Jurkat, Clone E6-1 (cell line): ENCODE measurements around the gene SLC16A1. TPM values are rescaled to one million over a fixed set of nuclear protein-coding genes. Genes with fewer than 3 reads are reported as not detected.
"Not testable (repeated sequence)": the region's sequence is repeated elsewhere in the genome, so short reads cannot be mapped to it uniquely, and the experiment has no call there.

ENCODE experiments used
- DNase-seq: peaks from one replicate; pipeline ENCODE4 v3.0.0-alpha.2; 2011; ENCODE audit warnings: low read depth, low spot score
- H3K4me3 ChIP-seq: 2 replicates; pipeline ENCODE4 v1.5.1; 2011; ENCODE audit warnings: mild to moderate bottlenecking, low read length, control low read depth, moderate library complexity
- polyA plus RNA-seq: library from polyadenylated mRNA; unstranded; fragments of >200 nt; gene quantifications from one replicate; pipeline ENCODE4 v1.2.1, GENCODE V29; 2012; ENCODE audit warnings: missing spikeins; ENCODE audit not compliant: insufficient read length, insufficient read depth

SLC16A1 gene
- 52.6 TPM for polyA plus RNA-seq

- peak within 1 kb of the TSS; percentile 89 for H3K4me3 ChIP-seq
- peak; percentile 83 for DNase-seq
Observed at GRCh38 chr1:112955773-112956543, at the start of gene SLC16A1. Gene SLC16A1, minus strand, starts transcription at chr1:112956196. Its CDS starts 26,888 bp downstream, at chr1:112929308.

- DNase-seq, result no peak
- no peak overlapping the region for H3K4me3 ChIP-seq
Observed at GRCh38 chr1:113003751-113004690, 48.0 kb upstream of the SLC16A1 start.

GRCh38 chr1:113002297-113002696 is 46.3 kb upstream of the SLC16A1 start:
- DNase-seq, result no peak

GRCh38 chr1:112998592-112999235 is 42.7 kb upstream of the SLC16A1 start:
- no peak overlapping the region for H3K4me3 ChIP-seq
- no peak for DNase-seq

More at GRCh38 chr1:113002297-113002696, 46.3 kb upstream of the SLC16A1 start:
- no peak overlapping the region for H3K4me3 ChIP-seq

GRCh38 chr1:112997781-112998180 is 41.8 kb upstream of the SLC16A1 start:
- DNase-seq, result no peak
- no peak overlapping the region for H3K4me3 ChIP-seq

GRCh38 chr1:112995890-112996289 is 39.9 kb upstream of the SLC16A1 start:
- no peak for DNase-seq

GRCh38 chr1:112995021-112995420 is 39.0 kb upstream of the SLC16A1 start:
- not testable (repeated sequence) for H3K4me3 ChIP-seq, DNase-seq

More at GRCh38 chr1:112995890-112996289, 39.9 kb upstream of the SLC16A1 start:
- no peak overlapping the region for H3K4me3 ChIP-seq

- no peak for DNase-seq
- H3K4me3 ChIP-seq, result no peak overlapping the region
Observed at GRCh38 chr1:112992780-112993179, 36.8 kb upstream of the SLC16A1 start.

GRCh38 chr1:112991402-112992120 is 35.6 kb upstream of the SLC16A1 start:
- no peak for DNase-seq

GRCh38 chr1:112990271-112990670 is 34.3 kb upstream of the SLC16A1 start:
- no peak overlapping the region for H3K4me3 ChIP-seq
- no peak for DNase-seq

More at GRCh38 chr1:112991402-112992120, 35.6 kb upstream of the SLC16A1 start:
- H3K4me3 ChIP-seq, result no peak overlapping the region

GRCh38 chr1:112988367-112988766 is 32.4 kb upstream of the SLC16A1 start:
- H3K4me3 ChIP-seq, result no peak overlapping the region
- DNase-seq, result no peak

GRCh38 chr1:112985123-112985522 is 29.1 kb upstream of the SLC16A1 start:
- no peak overlapping the region for H3K4me3 ChIP-seq
- no peak for DNase-seq

GRCh38 chr1:112983537-112984131 is 27.6 kb upstream of the SLC16A1 start:
- DNase-seq, result no peak
- H3K4me3 ChIP-seq, result no peak overlapping the region

GRCh38 chr1:112982853-112983536 is 27.0 kb upstream of the SLC16A1 start:
- DNase-seq, result no peak
- H3K4me3 ChIP-seq, result no peak overlapping the region

GRCh38 chr1:112982328-112982727 is 26.3 kb upstream of the SLC16A1 start:
- H3K4me3 ChIP-seq, result no peak overlapping the region
- DNase-seq, result no peak

GRCh38 chr1:112981834-112982233 is 25.8 kb upstream of the SLC16A1 start:
- H3K4me3 ChIP-seq, DNase-seq: not testable (repeated sequence)

GRCh38 chr1:112981426-112981825 is 25.4 kb upstream of the SLC16A1 start:
- no peak overlapping the region for H3K4me3 ChIP-seq
- no peak for DNase-seq

- H3K4me3 ChIP-seq, result no peak overlapping the region
- no peak for DNase-seq
Observed at GRCh38 chr1:112975336-112975735, 19.3 kb upstream of the SLC16A1 start.
